Ecto neural progenitor cell (in vitro differentiated cells): ENCODE data around the gene FUT7.

Experiments used
- DNase-seq: peaks from one replicate; pipeline ENCODE4 v3.0.0-alpha.2; 2018; ENCODE audit warnings: low spot score

The FUT7 gene

GRCh38 chr9:136982232-136983051, 49.4 kb downstream of the FUT7 start, which contains the start of gene LCNL1:
Gene LCNL1, plus strand, starts transcription at chr9:136982993. Its CDS starts 594 bp downstream, at chr9:136983587.
- no peak for DNase-seq

GRCh38 chr9:136981588-136982231, 50.2 kb downstream of the FUT7 start:
- DNase-seq, result no peak

- no peak for DNase-seq
These were observed 51.0 kb downstream of the FUT7 start for GRCh38 chr9:136980669-136981478.
